Stimulated activated CD4-positive, alpha-beta T cell treated with anti-CD3 and anti-CD28 coated beads, TNF-alpha, amount 100 ng/mL, for 1 hour (primary cell): ENCODE results near the gene RNF144A.
"Not testable (repeated sequence)": the region's sequence is repeated elsewhere in the genome, so short reads cannot be mapped to it uniquely, and the experiment has no call there.

ENCODE experiments used
- DNase-seq, 3 donors: peaks; one replicate each; pipeline ENCODE4 v3.0.0-alpha.2; 2020; ENCODE audit warnings: low read depth in 3 of 3, low spot score in 1 of 3

RNF144A gene

GRCh38 chr2:7001395-7001794, 84.2 kb downstream of the RNF144A start:
- not testable (repeated sequence) for DNase-seq

- DNase-seq, result no peak
Observed at GRCh38 chr2:7003895-7004294, 86.7 kb downstream of the RNF144A start.

GRCh38 chr2:7004636-7005035, 87.4 kb downstream of the RNF144A start:
- no peak for DNase-seq

GRCh38 chr2:7007488-7007845, 90.3 kb downstream of the RNF144A start:
- DNase-seq, result no peak

- DNase-seq, result no peak
Observed at GRCh38 chr2:7007846-7008741, 90.9 kb downstream of the RNF144A start.

- no peak for DNase-seq
Observed at GRCh38 chr2:7009207-7009911, 92.1 kb downstream of the RNF144A start.

- no peak for DNase-seq
Observed at GRCh38 chr2:7010391-7011054, 93.3 kb downstream of the RNF144A start.

- no peak for DNase-seq
Observed at GRCh38 chr2:7011356-7012083, 94.3 kb downstream of the RNF144A start.

GRCh38 chr2:7012141-7012764, 95.0 kb downstream of the RNF144A start:
- DNase-seq, result no peak

- DNase-seq, result no peak
Observed at GRCh38 chr2:7013471-7014160, 96.4 kb downstream of the RNF144A start.

- DNase-seq, result no peak
Observed at GRCh38 chr2:7014174-7014640, 97.0 kb downstream of the RNF144A start.

- no peak for DNase-seq
Observed at GRCh38 chr2:7015007-7015950, 98.1 kb downstream of the RNF144A start.

GRCh38 chr2:7016148-7016547, 98.9 kb downstream of the RNF144A start:
- no peak for DNase-seq

GRCh38 chr2:7016601-7017211, 99.5 kb downstream of the RNF144A start:
- DNase-seq, result no peak

- no peak for DNase-seq
Observed at GRCh38 chr2:7017671-7018281, 100.6 kb downstream of the RNF144A start.

GRCh38 chr2:7018282-7018701, 101.1 kb downstream of the RNF144A start:
- DNase-seq, result no peak

- no peak for DNase-seq
Observed at GRCh38 chr2:7018767-7019166, 101.6 kb downstream of the RNF144A start.

- DNase-seq, result no peak
Observed at GRCh38 chr2:7019191-7019590, 102.0 kb downstream of the RNF144A start.
